ENCODE data around the gene SPATA31D1.

SPATA31D1 gene

GRCh38 chr9:81969971-81970370 lies 18.6 kb upstream of the SPATA31D1 start:
- no peak for DNase-seq
- H3K36me3 ChIP-seq (replicated peaks) = no peaks in the 10 kb centered on the region
- no peak overlapping the region for H3K27ac ChIP-seq
- no peak for TF ChIP-seq CTCF (IDR thresholded peaks at IDR 0.05; ENCODE audit: low read depth, low read length, missing control alignments)
- in situ Hi-C loops (cut with HindIII; ENCODE audit: low pct_ligation_motif_present, low sequenced_read_pairs) = no loop called here
- H3K4me3 ChIP-seq (ENCODE audit: low read depth, low read length) = no peak overlapping the region
- no peaks in the 10 kb centered on the region for H3K27me3 ChIP-seq (replicated peaks)

- H3K4me3 ChIP-seq (ENCODE audit: low read depth, low read length) = no peak overlapping the region
- TF ChIP-seq CTCF (IDR thresholded peaks at IDR 0.05; ENCODE audit: low read depth, low read length, missing control alignments) = no peak
- in situ Hi-C loops (cut with HindIII; ENCODE audit: low pct_ligation_motif_present, low sequenced_read_pairs) = no loop called here
- H3K27ac ChIP-seq = no peak overlapping the region
- H3K36me3 ChIP-seq (replicated peaks) = no peaks in the 10 kb centered on the region
- no peaks in the 10 kb centered on the region for H3K27me3 ChIP-seq (replicated peaks)
- no peak for DNase-seq
Measured at GRCh38 chr9:81971727-81972126, 16.8 kb upstream of the SPATA31D1 start.

GRCh38 chr9:81974764-81975163 lies 13.8 kb upstream of the SPATA31D1 start:
- no peak for DNase-seq
- in situ Hi-C loops (cut with HindIII; ENCODE audit: low pct_ligation_motif_present, low sequenced_read_pairs) = no loop called here
- Histone ChIP-seq H3K27ac (no peak overlapping the region), H3K4me3 (ENCODE audit: low read depth, low read length) (no peak overlapping the region), H3K27me3 (replicated peaks) (no peaks in the 10 kb centered on the region), H3K36me3 (replicated peaks) (no peaks in the 10 kb centered on the region)
- no peak for TF ChIP-seq CTCF (IDR thresholded peaks at IDR 0.05; ENCODE audit: low read depth, low read length, missing control alignments)

- DNase-seq = no peak
- Histone ChIP-seq H3K27ac (no peak overlapping the region), H3K4me3 (ENCODE audit: low read depth, low read length) (no peak overlapping the region), H3K27me3 (replicated peaks) (no peaks in the 10 kb centered on the region), H3K36me3 (replicated peaks) (no peaks in the 10 kb centered on the region)
- in situ Hi-C loops (cut with HindIII; ENCODE audit: low pct_ligation_motif_present, low sequenced_read_pairs) = no loop called here
- TF ChIP-seq CTCF (IDR thresholded peaks at IDR 0.05; ENCODE audit: low read depth, low read length, missing control alignments) = no peak
Measured at GRCh38 chr9:81976351-81976750, 12.2 kb upstream of the SPATA31D1 start.

- Histone ChIP-seq H3K27ac (no peak overlapping the region), H3K4me3 (ENCODE audit: low read depth, low read length) (no peak overlapping the region), H3K27me3 (replicated peaks) (no peaks in the 10 kb centered on the region), H3K36me3 (replicated peaks) (no peaks in the 10 kb centered on the region)
- in situ Hi-C loops (cut with HindIII; ENCODE audit: low pct_ligation_motif_present, low sequenced_read_pairs) = no loop called here
- TF ChIP-seq CTCF (IDR thresholded peaks at IDR 0.05; ENCODE audit: low read depth, low read length, missing control alignments) = no peak
- DNase-seq = no peak
Measured at GRCh38 chr9:81979196-81979595, 9.4 kb upstream of the SPATA31D1 start.

GRCh38 chr9:81980568-81980967 lies 8.0 kb upstream of the SPATA31D1 start:
- in situ Hi-C loops (cut with HindIII; ENCODE audit: low pct_ligation_motif_present, low sequenced_read_pairs) = no loop called here
- no peaks in the 10 kb centered on the region for H3K27me3 ChIP-seq (replicated peaks)
- no peak overlapping the region for H3K27ac ChIP-seq
- no peak for TF ChIP-seq CTCF (IDR thresholded peaks at IDR 0.05; ENCODE audit: low read depth, low read length, missing control alignments)
- no peak for DNase-seq
- H3K36me3 ChIP-seq (replicated peaks) = no peaks in the 10 kb centered on the region
- H3K4me3 ChIP-seq (ENCODE audit: low read depth, low read length) = no peak overlapping the region

Data from brain microvascular endothelial cell (primary cell).